HG03108 (cell line): ENCODE measurements around the gene RNF5.
"Not testable (repeated sequence)": the region's sequence is repeated elsewhere in the genome, so short reads cannot be mapped to it uniquely, and the experiment has no call there.

Experiments used
- ATAC-seq: cut with Tn5 transposase; IDR thresholded peaks from one replicate; pipeline ENCODE4 v1.9.1; 2021; ENCODE audit warnings: moderate library complexity; ENCODE audit not compliant: unreplicated experiment

RNF5 gene

DNA sequence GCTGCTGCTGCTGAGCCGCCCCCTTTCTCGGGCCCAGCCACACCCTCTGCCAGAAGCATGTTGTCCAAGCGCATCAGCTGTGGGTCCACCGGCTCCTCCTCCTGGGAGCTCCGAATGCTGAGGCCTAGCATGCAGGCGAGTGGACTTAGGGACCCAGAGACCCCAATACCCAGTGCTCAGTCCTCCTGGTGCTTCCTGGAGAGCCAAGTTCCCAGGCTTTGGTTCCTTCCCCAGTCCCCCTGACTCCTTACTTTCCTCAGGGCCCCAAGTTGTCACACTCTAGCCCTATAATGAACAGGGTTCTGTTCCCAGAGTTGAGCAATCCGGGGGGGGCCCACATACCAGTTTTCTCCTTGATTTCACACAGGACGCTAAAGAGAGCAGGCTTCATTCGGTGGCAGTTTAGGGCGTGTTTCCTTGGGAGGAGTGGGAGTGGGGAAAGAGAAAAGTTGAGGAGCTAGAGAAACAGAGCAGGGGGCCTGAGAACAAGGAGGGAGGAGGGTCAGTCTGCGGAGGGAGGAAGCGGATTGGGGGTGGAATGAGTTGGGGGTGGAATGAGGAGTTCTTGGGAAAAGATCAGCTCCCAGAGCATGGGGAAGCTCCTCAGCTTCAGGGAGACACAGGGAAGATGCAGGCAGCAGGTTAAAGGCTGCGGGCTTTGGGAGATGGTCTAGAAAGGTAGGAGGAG is 10.3 kb downstream of the RNF5 start:
- no peak for ATAC-seq

DNA sequence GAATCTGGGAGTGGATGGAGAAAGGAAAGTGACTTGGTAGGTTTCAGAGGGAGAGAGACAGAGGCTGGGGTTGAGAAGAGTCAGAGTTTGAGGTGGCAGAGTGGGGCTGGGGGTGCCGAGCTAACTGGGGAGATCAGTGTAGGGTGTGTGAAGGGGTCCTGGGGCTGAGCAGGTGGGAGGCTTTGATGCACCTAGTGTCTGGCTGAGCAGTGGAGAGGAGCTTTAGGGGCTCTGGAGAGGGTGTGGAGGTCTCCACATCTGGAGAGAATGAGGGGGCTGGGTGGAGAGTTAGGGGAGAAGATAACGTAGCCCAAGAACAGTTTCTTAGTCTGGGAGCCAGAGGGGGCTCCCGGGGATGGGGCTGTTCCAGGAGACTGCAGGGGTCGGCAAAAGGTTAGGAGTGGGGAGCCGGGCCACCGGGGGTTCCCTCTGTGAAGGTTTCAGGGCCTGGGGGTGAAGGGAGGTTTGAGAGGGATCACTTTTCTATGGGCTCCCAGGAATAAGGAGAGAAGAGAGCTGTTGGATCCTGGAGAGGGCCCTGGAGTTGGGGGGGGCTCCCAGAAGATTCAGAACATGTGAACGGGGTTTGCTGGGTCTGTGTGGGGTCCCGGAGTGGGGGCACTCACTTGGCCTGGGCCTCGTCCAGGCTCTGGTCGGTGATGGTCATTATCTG is 11.0 kb downstream of the RNF5 start:
- no peak for ATAC-seq

GRCh38 chr6:32189742-32190053 is 11.5 kb downstream of the RNF5 start:
- no peak for ATAC-seq

DNA sequence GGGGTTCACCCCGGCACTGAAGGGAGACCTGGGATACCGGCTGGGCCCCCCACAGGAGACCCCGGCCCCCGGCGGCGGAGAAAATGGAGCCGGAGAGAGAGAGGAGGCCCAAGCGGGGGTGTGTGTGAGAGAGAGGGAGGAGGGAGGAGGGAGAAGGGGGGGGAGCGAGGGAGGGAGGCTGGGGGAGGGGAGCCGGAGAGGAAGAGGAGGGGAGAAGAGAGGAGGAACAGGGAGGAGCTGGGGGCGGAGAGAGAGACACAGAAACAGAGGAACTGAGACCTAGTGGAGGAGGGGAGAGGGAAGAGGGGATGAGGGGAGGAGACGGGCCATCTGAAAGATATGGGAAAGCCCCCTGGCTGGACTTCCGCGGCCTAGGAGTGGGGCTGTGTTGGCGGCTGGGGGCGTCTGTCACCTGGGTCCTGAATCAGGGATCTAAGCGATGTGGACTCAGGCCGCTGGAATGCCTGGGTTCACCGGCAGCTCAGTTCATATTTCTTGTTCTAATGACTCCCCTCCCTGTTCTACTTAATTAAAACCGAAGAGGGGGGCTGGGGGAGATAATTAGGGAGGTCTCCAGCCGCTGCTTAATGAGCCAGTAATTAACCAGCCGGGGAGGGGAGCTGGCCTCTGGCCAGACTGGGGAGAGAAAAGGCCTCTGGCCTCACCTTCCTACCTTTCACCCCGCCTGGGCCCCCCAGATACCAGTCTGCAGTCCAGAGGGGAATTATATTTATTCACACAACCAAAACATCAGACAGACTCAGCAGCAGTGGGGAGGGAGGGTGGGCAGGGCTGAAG is 12.0 kb downstream of the RNF5 start, which contains the start of gene PBX2:
PBX2 (minus strand) TSS at position 149 of the 798 bp plus-strand sequence. CDS start 287 bp downstream, outside the sequence.
- peak; percentile 51 for ATAC-seq

GRCh38 chr6:32190911-32191677 is 12.9 kb downstream of the RNF5 start:
- no peak for ATAC-seq

DNA sequence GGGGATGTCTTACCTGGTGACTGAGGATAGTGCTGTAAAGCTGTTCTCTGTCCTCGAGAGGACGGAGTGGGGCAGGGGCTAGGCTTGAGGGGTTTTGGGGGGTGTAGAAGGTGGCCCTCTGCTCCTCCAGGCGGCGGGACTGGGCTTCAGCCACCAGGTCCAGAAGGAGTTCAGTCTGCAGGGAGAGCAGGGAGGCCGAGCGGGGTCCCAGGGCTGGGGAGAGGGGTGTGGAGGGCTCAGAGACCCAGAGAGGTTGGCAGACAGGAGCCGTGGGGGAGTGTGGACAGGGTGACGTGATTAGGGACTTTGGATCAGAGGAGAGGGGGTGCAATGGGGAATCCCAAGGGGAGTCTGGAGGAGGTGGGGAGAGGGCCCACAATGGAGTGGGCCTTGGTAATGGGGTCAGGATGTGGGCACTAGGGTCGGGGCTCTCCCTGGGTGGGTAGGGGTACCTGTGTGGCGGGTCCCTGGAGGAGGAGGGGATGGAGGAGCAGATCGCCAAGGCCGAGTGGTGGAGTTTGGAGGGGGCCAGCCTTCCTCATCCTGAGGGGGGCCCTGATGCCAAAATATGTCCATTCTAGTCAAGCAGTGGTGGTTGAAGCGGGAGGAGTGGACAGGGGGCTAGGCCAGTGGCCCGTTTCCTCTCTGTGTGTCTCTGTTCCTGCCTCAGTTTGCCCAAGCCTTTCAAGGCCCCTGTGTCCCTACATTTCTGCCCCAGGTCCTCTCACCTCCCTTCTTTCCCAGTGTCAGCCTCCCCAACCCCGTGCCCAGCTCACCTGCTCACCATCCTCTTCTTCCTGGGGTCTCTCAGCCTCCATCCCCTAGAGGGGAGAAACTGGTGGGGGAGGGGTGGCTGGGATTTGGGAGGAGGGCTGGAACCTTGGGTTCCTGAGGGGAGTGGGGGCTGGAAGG is 13.7 kb downstream of the RNF5 start:
- no peak for ATAC-seq

- ATAC-seq = no peak
Measured at GRCh38 chr6:32192608-32193039, 14.4 kb downstream of the RNF5 start, which contains the start of gene GPSM3. TSS of gene GPSM3 (minus strand) at chr6:32192643. CDS start at chr6:32192513, 130 bp downstream.

DNA sequence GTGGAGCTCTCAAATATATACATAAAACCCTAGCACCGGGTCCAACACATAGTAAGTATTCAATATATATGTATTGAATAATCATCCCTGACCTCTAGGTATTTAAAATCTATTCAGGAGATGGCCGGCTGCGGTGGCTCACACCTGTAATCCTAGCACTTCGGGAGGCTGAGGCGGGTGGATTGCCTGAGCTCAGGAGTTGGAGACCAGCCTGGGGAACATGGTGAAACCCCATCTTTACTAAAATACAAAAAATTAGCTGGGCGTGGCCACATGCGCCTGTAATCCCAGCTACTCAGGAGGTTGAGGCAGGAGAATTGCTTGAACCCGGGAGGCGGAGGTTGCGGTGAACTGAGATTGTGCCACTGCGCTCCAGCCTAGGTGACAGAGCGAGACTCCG is 14.9 kb downstream of the RNF5 start:
- ATAC-seq = not testable (repeated sequence)

- no peak for ATAC-seq
Measured at GRCh38 chr6:32194388-32194787, 16.2 kb downstream of the RNF5 start.

- ATAC-seq = no peak
Measured at GRCh38 chr6:32194825-32195651, 16.8 kb downstream of the RNF5 start.

DNA sequence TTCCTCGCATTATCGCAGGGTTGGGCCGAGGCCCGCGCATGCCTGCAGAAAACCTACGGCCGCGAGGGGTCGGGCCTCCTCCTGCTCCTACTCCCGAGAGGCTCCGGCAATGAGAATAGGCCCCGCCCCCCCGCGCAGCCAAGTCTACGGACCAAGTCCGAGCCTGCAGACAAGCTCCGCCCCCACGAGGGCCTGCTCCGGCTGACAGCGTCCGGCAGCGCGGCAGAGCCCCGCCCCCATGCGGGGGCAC is 17.4 kb downstream of the RNF5 start:
- ATAC-seq = peak; percentile 67

DNA sequence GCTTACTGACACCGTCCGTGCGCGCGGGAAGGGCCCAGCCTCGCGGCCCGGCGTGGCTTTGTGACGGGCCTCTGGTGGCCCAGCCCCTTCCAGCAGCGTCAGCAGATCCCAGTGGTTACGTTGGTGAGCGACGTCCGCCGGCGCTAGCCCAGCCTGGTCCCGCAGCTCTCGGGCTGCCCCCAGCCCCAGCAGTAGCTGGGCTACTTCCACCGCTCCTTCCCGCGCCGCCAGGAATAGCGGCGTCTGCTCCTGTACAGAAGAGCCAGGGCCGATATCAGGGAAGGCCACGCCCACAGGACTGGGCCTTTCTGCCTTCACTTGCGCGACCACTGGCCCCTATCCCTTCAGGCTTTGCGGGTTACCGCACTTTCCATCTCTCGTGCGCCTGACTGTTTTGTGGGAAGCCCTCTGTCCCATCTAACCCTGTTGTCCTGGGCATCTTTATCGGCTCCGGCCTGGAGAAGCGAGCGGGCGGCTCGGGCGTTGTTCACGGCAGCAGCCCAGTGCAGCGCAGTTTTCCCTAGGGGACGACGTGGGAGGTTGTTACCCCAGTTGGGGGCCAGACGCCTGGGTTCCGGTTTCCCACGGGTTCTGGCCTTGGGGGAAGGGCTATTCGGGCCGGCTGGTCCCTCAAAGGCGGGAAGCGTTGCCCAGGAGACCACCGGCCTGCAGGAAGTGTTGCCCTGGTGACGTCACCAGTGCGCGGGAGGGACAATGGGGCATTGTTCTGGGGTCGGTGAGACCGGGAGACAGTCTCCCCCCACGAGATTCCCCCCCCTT is 17.9 kb downstream of the RNF5 start:
- peak; percentile 78 for ATAC-seq

DNA sequence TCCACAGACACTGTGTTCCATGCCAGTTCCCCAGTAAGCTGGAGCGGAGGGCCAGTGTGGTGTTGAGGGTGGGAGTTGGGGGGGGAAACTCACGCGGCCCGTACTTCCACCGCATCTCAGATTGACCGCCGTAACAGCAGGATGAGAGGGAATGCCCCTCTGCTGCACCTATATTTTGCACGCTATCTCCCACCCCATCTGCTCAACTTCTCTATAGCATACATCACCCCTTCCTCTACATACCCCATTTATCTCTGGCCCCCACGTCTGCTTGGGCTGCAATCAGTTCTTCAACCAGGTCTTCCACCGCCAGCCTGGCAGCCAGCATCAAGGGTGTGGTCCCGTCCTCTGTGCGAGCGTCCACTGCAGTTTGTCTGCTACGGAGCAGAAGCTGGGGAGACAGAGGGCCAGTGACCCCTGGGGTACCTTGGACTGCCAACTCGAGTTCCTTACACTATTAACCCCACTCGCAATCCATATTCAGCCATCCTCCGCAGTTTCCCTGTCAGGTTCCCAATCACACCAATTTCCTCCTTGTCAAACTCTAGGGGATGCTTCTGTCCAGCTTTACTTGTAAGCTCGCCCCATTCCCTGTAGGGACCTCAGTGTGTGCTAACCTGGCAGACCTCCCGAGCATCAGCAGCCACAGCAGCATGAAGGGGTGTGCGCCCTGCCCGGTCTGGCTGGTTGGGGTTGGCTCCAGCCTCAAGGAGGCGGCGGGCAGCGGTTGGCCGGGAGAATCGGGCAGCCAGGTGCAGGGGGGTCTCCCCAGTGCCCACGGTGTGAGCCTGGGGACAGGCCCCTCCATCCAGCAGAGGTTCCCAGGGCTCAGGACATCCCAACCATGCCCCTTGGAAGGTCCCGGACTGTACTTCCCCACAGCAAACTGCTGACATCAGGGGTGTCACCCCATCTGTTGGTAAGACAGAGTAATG is 18.7 kb downstream of the RNF5 start:
- ATAC-seq = no peak

DNA sequence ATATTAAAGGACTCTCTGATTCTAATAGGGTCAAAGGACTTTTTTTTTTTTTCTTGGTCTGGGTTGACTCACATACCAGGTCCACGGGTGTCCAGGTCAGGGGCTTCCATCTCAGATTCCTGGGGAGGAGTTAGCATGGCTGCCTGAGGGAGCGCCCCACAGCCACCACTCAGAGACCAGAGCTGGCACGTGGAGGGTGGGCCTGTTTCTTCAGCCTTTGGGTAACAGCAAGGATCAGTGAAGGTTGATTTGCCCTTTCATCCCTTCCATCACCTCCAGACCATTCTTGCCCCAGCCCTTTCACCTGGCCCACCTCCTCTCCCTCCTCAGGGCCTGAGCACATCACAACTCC is 20.1 kb downstream of the RNF5 start:
- ATAC-seq = no peak

GRCh38 chr6:32198866-32199265 is 20.7 kb downstream of the RNF5 start:
- no peak for ATAC-seq

- no peak for ATAC-seq
Measured at GRCh38 chr6:32200711-32201475, 22.7 kb downstream of the RNF5 start.

- no peak for ATAC-seq
Measured at GRCh38 chr6:32202186-32202585, 24.0 kb downstream of the RNF5 start.
